Measurements from ENCODE around the gene SMPDL3A.

SMPDL3A gene

DNA sequence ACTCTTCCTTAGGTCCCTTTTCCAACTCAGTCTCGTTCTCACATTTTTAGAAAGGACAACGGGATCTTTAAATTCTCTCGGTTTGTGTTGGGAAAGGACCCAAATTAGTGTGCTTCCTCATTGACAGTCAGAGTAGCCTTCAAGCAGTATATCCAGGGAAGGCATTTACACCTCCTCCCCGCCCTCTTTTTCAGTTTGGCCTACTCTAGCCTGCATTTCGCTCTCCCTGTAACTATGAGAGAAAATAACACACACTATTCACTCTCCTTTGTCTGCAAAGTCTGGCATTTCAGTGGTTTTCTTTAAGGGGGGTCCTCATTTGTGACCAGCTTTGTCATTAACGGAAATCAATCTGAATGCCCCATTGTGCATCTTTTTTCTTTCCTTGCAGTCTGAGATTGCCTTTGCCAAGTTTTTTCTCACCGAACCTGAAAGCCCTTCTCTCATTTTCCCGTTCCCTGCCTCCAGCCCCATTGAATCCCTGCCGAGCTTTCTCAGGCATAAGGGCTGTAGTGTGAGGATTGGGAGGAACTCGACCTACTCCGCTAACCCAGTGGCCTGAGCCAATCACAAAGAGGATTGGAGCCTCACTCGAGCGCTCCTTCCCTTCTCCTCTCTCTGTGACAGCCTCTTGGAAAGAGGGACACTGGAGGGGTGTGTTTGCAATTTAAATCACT, 9.9 kb upstream of the SMPDL3A start:
- DNase-seq: no peak

DNA sequence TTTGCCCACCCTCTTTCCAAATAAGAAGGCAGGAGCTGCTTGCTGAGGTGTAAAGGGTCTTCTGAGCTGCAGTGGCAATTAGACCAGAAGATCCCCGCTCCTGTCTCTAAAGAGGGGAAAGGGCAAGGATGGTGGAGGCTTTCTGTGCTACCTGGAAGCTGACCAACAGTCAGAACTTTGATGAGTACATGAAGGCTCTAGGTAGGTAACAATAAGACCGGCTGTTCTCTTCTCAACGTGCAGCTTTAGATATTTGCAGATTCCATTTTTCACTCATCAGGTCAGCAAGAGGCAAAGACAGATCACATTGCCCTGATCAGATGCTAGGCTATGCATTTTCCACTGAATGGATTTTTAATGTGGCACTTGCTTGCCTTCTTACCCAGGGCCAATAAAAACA, 9.4 kb upstream of the SMPDL3A start, which contains the start of gene FABP7:
FABP7 (plus strand) TSS at position 50 of the 400 bp plus-strand sequence; CDS start at position 129, 79 bp downstream.
- no peak for DNase-seq

DNA sequence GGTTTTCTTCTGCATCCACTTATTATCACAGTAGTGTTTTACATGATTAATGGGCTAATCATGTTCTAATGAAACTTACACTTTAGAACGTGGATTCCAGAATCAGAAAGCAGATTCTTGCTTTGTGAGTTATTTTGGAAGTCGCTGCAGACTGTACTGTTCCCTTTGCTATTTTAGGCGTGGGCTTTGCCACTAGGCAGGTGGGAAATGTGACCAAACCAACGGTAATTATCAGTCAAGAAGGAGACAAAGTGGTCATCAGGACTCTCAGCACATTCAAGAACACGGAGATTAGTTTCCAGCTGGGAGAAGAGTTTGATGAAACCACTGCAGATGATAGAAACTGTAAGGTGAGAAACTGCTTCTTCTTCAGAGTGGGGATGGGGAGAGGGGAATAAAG, 8.9 kb upstream of the SMPDL3A start:
- DNase-seq: no peak

DNA sequence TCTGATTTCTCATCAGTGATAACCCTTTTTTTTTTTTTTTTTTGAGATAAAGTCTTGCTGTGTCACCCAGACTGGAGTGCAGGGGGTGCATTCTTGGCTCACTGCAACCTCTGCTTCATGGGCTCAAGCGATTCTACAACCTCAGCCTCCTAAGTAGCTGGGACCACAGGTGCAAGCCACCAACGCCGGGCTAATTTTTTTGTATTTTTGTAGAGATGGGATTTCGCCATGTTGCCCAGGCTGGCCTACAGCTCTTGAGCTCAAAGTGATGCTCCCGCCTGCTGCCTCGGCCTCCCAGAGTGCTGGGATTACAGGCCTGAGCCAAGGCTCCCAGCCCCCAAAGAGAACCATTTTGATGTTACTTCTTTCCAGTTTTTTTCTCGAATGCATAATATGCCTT, 7.3 kb upstream of the SMPDL3A start:
- DNase-seq: no peak

DNA sequence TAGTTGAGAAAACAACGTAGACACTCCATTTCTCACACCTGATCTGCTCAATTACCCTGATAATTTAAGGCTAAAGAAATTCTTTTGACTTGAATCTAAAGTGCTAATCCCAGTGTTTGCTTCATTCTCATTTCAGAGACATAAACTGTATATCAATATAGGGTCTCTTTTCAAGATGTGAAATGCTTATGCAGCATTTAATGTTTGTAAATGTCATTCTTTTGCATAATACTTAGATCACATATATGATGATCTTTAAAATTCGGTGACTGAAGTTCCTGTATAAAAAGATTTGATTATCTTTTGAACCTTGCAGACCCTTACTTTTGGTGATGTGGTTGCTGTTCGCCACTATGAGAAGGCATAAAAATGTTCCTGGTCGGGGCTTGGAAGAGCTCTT, 5.7 kb upstream of the SMPDL3A start:
- no peak for DNase-seq

DNA sequence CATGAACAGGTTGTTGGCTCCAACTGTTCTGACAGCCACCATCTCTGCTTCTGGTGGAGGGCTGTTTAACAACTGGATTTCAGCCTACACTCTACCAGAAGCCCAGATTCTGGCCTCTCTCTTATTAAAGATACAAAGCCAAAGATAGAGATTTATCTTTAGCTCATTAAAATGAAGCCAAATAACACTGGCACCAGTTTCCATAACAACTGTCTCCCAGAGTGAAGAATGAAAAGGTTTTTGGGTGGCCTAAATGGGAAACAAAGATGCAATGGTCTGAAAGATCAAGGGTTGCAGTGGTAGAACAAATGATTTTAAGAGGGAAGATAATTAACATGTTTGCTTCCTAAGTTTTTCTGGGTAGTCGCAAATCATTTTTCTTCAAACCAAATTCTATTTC, 3.2 kb upstream of the SMPDL3A start:
- DNase-seq: no peak

DNA sequence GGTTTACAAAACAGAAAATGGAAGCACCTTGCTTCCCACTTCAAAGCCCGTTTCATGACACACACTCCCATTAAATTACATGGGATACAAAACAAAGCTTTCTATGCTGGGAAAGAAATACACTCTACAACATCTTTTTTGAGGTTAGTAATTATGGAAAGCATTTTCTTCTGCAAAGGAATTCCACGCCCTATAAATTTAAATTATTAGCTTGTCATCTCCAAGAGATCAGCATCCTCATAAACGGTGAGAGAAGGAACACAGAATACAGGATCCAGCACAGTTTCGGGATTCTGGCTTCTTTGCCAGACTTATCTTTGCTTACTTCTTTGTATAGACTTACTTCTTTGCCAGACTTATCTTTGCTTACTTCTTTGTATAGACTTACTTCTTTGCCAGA, 1.3 kb upstream of the SMPDL3A start:
- no peak for DNase-seq

DNA sequence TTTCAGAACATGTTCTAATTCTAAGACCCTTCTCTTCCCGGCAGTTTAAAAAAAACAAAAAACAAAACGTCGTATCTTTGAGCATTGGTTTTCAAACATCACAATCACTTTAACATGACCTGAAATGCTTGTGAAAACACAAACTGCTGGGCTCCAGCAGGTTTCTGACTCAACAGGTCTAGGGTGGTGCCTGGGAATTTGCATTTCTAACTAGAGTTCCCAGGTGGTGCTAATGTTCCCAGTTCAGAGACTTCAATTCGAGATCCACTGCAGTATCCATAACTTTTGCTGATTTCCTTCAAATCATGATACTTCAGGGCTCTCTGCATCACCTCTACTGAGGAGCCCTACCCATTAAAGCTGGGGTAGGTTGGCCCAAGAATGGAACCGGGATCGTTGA, 850 bp upstream of the SMPDL3A start:
- DNase-seq: no peak

DNA sequence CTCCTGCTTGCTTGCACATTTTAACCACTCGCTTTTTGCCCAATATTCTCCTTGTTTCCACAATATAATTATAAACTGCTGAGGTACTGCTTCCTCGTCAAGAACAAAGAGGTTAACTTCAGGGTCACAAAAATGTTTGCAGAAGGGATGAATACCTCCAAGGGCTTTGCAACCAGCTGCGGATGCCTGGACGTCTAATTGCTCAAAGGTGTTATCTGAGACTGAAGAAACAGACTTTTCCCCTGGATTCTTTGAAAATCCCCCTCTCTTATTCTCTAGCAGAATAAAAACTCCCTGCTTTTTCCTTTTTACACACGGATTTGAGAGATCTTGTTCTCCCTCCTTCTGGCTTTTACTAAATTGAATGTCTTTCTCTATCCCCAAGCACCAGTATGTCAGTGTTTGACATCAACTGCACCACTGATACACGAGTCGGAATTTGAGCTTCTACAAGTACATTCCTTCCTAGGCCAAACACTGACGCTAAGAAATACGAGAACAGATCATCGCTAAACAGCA, 336 bp upstream of the SMPDL3A start:
- DNase-seq: no peak

DNA sequence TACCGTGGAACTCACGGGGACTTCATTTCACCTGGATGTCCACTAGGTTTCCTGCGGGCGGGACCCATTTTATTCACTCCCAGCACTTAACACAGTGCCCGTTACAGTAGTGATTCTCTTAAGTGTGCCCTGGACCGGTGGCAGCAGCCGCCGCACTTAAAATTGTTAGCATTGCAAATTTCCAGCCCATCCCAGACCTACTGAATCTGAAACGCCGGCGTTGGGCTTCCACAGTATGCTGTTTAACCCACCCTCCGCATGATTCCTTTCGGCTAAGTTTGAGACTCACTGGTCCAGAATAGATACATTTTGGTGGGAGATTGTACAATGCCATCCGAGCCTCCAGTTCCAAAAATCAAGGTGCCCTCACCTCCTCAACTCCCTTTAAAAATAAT, 967 bp downstream of the SMPDL3A start:
- no peak for DNase-seq

DNA sequence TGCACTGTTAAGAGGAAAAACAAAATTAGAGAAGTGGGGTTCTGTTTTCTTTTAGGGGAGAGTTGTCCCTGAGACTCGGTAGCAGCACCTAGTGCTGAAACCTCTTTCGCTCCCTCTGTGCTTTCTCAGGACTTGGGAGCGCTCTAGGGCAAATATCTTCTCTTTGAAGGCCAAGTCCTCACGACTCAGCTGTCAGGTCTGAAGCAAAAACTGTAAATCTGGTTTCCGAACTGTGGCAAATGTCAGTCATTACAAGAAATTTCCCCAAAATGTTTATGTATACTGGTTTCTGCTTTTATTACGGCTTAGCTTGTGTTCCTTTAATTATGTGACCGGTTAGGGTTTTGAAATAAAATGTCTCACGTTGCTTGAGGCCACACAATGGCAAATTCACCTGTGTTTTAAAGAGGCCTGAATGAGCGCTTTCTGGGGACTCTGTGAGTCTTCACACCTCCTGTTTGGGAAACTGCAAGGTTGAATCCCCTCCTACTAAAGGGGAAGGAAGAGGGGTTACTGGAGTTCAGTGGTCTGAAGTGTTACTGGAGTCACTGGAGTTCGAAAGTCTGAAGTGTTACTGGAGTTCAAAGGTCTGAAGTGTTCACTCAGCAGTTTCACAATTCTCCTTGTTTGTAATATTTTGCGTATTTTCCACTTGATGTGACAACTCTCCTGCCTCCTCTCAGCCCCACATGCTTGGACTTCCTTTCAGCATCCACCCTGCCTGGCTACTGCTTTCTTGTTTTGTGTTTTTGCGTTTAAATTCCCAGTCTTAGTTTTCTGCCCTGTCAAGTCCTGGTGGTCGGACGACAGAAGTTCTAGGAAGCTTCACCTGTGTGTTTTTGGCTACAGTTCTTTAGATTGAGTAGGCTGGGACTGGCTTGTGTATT, 1.6 kb downstream of the SMPDL3A start:
- no peak for DNase-seq

DNA sequence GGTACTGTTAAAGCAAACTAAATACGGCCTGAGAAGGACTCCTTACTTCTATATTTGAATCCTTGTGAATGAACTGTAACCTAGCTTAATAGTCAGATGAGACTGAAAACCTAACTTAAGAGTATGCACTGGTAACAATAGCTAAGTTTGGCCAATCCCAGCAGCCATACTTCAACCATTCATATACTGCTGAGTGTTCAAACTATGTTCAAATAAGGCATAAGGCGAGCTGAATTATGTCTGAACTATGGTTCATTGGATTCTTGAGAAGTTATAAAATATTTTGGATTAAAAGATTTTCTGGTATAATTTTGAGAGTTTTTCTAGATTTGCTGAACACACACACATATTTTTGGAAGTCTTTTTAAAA, 2.2 kb downstream of the SMPDL3A start:
- no peak for DNase-seq

DNA sequence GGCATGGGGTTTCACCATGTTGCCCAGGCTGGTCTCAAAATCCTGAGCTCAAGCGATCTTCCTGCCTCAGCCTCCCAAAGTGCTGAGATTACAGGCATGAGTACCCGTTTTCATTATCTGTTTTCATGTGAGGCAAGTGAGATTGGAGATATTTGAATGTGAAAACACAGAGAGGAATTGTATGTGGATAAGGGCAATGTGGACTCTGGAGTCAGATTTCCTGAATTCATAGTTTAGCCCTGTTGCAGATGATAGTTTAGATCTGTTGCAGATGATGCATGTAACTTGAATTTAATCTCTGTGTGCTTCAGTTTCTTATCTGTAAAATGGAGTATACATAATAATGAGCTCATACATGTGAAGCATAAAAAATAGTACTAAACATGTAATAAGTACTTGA, 3.7 kb downstream of the SMPDL3A start:
- DNase-seq: no peak

DNA sequence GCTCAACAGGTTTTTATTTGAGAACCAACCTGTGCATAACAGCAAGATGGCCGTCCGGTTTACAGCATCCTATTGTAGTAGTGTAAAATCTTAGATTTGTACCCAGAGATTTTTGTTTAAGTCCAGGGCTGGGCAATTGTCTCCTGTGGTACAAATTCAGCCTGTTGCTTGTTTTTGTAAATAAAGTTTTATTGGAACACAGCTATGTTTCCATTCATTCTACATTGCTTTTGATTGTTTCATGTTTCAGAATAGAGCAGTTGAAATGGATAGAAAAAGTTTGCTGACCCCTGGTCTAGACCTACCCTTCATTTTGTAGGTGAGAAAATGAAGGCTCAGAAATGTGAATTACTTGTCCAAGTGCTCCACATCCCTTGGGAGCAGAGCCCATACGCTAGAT, 8.5 kb downstream of the SMPDL3A start:
- DNase-seq: no peak

DNA sequence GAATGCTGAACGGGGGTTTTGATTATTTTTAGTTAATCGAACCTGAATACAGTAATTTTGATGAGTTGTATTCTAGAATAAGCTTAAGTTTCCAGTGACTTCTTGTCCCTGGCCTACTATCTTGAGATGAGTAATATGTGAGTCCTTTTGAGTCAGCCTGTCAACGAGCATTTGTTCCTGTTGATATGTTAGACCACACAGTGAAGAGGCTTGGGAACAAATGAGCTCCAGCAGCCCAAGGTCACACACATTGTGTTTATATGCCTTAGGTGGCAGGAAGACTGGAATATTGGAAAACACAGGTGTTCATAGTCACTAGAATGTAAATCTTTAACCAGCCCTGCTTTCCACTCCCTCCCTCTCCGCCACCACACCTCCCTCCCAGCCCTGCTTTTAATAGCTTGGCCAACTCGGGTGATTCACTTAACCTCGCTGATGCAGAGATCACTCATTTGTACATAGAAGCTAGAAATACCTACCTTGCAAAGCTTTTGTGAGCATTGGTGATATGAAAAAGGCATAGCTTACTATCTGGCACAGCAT, 9.1 kb downstream of the SMPDL3A start:
- no peak for DNase-seq

DNA sequence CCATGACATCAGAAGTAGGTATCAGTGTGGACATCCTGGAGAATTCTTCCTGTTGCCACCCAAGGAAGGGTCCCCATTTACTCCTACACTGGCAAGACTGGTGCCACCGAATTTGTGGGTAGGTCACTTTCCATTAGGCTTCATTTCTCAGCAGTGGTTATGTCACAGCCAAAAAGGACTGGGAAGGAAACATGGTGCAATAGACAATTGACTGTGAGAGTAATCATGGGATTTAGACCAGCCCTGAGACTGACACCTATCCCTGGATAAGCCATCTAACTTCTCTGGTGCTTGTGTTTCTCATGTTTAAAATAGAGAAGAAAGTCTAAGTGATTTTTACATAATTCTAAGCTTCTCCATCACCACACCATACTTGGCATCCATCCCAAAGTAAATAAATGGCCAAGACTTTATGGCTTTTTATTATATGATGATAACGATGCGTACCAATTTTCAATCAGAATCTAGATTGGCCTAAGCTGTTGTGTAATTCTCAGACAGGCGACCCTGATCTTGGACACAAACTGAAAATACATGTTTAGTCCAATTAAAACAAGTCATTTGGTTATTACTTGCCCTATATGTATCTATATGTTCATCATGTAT, 10.2 kb downstream of the SMPDL3A start:
- no peak for DNase-seq

DNA sequence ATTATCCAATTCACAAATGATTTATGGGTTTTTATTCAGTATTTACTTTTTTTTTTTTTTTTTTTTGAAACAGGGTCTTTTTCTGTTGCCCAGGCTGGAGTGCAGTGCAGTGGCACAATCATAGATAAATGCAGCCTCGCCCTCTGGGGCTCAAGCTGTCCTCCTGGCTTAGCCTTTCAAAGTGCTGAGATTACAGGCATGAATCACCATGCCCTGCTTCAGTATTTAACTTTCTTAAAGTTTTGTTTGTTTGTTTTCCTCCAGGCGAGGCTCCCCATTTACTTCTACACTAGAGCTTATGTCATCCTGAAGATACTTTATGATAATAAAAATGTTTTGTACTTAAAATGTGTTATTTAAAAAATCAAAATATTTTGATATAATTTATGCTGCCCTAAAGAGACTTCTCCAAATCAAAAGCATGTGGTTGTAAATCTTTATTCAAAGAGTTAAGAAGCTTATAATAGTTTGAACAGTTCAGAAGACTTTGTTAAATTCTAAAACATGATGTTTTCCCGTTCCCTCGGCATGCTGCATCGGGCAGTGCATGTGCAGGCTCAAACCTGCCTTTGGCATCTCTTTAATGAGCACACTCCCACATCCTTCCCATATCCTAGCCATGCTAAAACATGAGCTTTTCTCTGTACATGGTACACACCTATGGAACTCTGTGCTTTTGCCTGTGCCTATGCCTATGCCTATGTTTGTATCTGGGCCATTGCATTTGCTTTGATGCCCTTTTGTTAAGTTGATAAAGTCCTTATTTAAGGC, 11.0 kb downstream of the SMPDL3A start:
- no peak for DNase-seq

DNA sequence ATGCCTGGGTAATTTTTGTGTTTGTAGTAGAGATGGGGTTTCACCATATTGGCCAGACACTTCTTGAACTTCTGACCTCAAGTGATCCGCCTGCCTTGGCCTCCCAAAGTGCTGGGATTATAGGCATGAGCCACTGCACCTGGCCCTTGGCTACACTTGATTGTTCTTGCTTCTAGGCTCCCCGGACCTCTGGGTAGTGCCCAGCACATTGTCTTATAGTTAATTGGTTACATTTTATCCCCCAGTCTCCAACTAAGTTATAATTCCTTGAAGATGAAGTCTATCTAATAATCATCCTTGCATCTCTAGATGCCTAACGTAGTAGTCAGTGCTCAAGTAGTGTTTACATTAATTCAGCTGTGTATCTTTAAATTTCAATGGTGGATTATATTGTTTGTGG, 11.8 kb downstream of the SMPDL3A start:
- no peak for DNase-seq

DNA sequence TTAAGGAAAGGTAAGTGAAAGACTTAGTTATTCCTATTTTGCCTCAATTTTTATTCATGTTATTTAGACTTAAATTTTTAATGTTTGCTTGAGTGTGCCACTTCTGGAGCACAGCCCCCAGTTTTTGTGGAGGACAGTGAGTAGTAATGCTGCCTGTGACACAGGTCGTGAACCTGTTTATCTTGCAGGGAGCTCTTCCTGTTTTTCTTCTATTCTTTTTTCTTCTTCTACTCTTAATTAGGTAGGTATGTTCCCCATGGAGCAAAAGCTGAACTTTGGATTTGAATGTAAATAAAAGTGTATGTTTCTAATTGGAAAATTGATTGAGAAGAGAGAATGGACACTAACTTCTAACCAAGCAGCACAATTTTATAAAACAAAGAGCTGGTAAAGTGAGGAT, 12.3 kb downstream of the SMPDL3A start:
- DNase-seq: no peak

DNA sequence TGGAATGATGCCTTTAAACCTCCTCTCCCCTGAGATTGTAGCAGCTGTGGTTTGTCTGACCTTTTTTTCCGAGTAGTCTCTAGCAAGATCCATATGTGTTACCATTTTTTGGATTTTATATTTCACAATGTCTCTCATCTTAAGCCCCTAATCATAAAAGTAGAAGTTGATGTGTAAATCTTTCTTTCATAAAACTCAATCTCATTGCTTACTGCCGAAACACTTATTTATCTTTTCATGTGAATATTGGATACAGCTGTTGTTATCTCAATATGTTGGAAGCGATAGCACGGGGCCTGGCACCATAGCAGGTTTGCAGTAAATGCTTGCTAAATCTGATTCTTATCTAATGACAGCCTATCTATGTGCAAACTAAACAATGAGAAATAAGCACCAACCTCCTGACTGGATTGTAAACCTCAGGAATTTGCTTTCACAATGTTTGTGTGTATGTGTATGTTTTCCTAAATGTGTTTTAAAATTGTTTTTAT, 14.2 kb downstream of the SMPDL3A start:
- no peak for DNase-seq

DNA sequence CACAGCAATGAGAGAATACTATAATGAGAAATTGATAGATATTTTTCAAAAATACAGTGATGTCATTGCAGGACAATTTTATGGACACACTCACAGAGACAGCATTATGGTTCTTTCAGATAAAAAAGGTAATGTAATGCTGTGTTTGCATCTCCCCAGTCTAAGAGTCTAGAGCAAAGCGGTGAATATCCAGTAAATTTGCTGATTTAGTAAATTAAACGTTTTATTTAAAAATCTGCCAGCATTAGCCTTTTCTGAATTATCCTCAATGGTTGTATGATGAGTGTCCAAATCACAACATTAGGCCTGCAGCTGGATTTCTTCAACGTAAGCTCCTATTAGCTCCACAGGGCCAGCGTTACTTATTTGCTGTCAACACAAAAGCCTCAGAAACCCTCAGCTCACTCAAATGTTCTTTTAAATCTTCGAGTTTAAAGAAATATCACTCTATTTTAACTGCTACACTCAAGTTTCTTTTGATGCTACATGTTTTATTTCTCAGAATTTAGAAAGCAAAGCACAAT, 16.0 kb downstream of the SMPDL3A start:
- no peak for DNase-seq

DNA sequence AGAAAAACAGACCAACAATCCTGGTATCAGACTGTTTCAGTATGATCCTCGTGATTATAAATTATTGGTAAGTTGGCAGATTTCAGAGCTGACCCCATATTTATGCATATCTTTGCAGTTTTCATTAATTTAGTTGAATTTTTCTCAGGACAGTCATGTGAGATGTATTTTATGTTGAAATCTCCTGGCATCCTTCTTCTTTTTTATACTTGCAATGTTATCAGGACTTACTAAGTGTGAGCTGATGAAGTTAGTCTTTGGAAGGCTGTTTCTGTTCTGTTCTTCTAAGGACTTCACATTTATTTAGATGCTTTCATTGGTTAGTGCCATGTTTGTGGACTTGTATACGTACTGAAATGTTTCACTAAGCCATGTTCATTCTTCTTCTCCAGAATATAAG, 17.2 kb downstream of the SMPDL3A start:
- DNase-seq: no peak

Measured in NCI-H1694 treated with DMSO at 0.1 percent for 48 hours (cell line).